Adipose tissue (tissue), 3 donors: Measurements from ENCODE around the gene ELF2. TPM values are rescaled to one million over a fixed set of nuclear protein-coding genes. Genes with fewer than 3 reads are reported as not detected.
A peak's percentile ranks its signal among the peaks of the same experiment; 100 is the strongest.
"Not testable (repeated sequence)": the region's sequence is repeated elsewhere in the genome, so short reads cannot be mapped to it uniquely, and the experiment has no call there.

Experiments used
- H3K27ac ChIP-seq: one replicate; pipeline ENCODE4 v1.5.1; 2013; ENCODE audit warnings: low read depth, low read length
- WGBS, 3 donors: extraction: QIAGEN DNeasy Blood & Tissue Kit; methylation state at CpG; one replicate each; pipeline ENCODE4 v1.1.7; 2013; 5-methylcytosine and 5-hydroxymethylcytosine counted together
- polyA plus RNA-seq, 3 donors: library from polyadenylated mRNA; stranded (reverse); fragments of 200-250 nt; gene quantifications; one replicate each; pipeline ENCODE4 v1.2.3, GENCODE V29; 2013
- donor health status: healthy with polysubstance abuse.
- donor health status: Bipolar disorder and iron deficiency.
- donor health status: healthy.

ELF2 gene
- polyA plus RNA-seq, 3 donors, result 11.8 to 17.0 (median 16.8) TPM

GRCh38 chr4:139015269-139015947, 161.6 kb downstream of the ELF2 start, which contains the start of gene NOCT:
NOCT (plus strand) TSS chr4:139015781; CDS start chr4:139015982, 201 bp downstream.
- WGBS, 3 donors, result 0 to 1% (median 1%) methylated on average over 62 of the region's 62 CpGs
- peak within 1 kb of the TSS; percentile 89 for H3K27ac ChIP-seq

DNA sequence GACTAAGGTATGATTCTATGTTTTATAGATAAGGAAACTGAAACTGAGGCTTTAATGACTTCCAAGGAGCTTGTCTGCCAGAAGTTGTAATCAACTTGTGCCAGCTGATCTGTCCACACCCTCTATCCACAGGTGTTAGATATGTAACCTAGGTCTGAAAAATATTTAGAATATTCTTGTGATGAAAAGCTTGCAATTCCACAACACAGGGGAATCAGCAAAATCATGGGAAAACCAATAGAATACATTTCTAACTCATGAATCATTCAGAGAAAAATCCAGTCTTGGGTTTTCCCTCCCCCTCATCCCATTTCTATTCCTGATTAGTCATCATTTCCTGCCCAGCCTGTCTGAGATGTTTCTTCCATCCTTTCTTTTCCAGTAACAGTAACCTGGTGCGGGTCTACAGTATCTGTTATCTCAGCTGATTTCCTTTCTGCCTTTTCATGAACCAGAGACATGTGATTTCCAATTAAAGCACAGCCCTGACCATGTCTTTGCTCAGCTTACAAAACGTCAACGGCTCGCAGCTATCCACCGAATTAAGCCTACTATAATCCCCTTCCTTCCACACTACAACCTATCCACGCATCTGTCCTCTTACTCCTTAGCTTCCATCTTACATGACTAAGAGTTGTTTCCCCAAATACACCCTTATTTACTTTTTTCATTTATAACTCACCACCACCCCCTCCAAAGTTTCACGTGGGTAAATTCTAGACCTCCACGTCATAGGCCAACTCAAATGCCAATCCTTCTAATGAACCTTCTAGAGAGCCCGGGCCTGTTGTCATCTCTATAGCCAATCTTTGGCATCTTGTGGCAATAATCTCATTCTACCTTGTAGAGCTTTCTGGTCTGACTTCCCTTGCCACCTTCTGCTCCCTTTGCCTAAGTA, 162.4 kb downstream of the ELF2 start:
- WGBS, 3 donors, result 18 to 40% (median 23%) methylated on average over 9 of the region's 9 CpGs

GRCh38 chr4:139011225-139011950, 165.6 kb downstream of the ELF2 start:
- no peak overlapping the region for H3K27ac ChIP-seq
- 85 to 87% (median 87%) methylated on average over 16 of the region's 16 CpGs for WGBS, 3 donors

More for the DNA sequence above, 162.4 kb downstream of the ELF2 start:
- H3K27ac ChIP-seq, result peak overlapping the region; percentile 89

- no peak overlapping the region for H3K27ac ChIP-seq
- 19 to 60% (median 38%) methylated on average over 1 of the region's 1 CpG for WGBS, 3 donors
Measured at GRCh38 chr4:139009702-139010101, 167.3 kb downstream of the ELF2 start.

DNA sequence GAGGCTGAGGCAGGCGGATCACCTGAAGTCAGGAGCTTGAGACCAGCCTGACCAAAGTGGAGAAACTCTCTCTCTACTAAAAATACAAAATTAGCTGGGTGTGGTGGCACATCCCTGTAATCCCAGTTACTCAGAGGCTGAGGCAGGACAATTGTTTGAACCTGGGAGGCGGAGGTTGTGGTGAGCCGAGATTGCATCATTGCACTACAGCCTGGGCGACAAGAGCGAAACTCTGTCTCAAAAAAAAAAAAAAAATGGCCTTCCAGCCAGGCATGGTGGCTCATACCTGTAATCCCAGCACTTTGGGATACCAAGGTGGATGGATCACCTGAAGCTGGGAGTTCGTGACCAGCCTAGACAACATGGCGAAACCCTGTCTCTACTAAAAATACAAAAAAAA, 168.7 kb downstream of the ELF2 start:
- WGBS, 3 donors, result 80 to 94% (median 82%) methylated on average over 7 of the region's 7 CpGs

DNA sequence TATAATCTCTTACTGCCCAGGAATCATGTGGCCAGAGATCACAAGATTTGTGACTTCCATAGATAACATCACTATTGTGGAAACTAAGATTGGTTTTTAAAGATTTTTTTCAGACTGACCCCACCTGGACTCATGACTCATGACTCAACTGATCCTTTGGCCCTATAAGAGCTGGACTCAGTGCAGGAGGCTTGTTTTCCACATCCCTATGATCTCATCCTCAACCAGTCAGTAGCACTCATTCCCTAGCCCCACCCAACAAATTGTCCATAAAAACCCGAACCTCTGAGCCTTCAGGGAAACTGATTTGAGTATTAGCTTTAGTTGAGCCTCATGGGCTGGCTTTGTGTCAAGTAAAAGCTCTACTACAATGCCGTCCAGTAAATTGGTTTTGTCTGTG, 169.4 kb downstream of the ELF2 start:
- H3K27ac ChIP-seq, result no peak overlapping the region
- 87 to 90% (median 88%) methylated on average over 2 of the region's 2 CpGs for WGBS, 3 donors

More for the DNA sequence above, 168.7 kb downstream of the ELF2 start:
- H3K27ac ChIP-seq, result not testable (repeated sequence)

Other genes with a start within 250 kb of the ELF2 start
- 10 to 100 TPM in 1 of 3 donors, 1 to 10 TPM in 1, under 1 TPM in 1; 0.97 to 34.7 (median 5.7) TPM for gene NOCT, start 161.4 kb downstream of the ELF2 start, polyA plus RNA-seq
- 1 to 10 TPM in 1 of 3 donors, under 1 TPM in 2; 0.07 to 3.4 (median 0.48) TPM for gene MGARP, start 103.0 kb upstream of the ELF2 start, polyA plus RNA-seq
- gene NAA15, start 124.3 kb upstream of the ELF2 start, polyA plus RNA-seq, result 10 to 100 TPM in 1 of 3 donors, 1 to 10 TPM in 2; 3.8 to 12.1 (median 6.4) TPM
- 10 to 100 TPM; 45.3 to 77.3 (median 71.7) TPM for gene NDUFC1, start 125.3 kb upstream of the ELF2 start, polyA plus RNA-seq